ENCODE results near the gene ROBO3. TPM values are rescaled to one million over a fixed set of nuclear protein-coding genes. Genes with fewer than 3 reads are reported as not detected.

ROBO3 gene
- 10 to 100 TPM; 16.0 to 20.0 TPM for total RNA-seq
- long read RNA-seq, donor 1, partial matches to known transcripts: 3 of 5 reads
- long read RNA-seq, donor 1, other reads (novel, unspliced or antisense): 2 of 5 reads
- long read RNA-seq, donor 2, partial matches to known transcripts: 5 of 12 reads
- long read RNA-seq, donor 2, other reads (novel, unspliced or antisense): 7 of 12 reads

GRCh38 chr11:124865181-124865901 is at the start of gene ROBO3:
TSS of gene ROBO3 (plus strand) at chr11:124865432. CDS start at chr11:124865578, 146 bp downstream.
- peak; percentile 69 for DNase-seq (ENCODE audit: low spot score)
- intact Hi-C loops (cut with DNase I): loop anchor here in 1 of 2 donors (10.0 kb wide), 1 partner anchor 201 kb away; no protein-coding TSS in a partner anchor

DNA sequence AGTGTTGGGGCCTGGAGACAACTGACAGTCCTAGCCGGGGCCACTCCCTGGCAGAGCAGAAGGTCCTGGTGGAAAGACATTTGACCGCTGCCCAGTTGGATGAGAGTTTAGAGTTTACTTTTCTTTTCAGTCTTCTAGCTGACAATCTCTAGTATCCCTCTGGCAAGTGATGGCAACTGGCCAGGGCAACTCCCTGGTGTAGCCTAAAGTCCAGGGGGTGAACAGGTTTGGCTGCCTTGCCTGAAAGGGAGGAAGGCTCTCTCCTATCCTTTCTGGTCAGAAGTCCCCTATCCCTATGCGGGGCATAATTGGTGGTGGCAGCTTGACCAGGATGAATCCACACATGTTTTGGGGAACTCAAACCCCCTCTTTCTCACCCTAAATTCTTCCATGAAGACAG is 48.2 kb upstream of the ROBO3 start:
- intact Hi-C loops (cut with DNase I): no loop called here
- no peak for DNase-seq (ENCODE audit: low spot score)

- DNase-seq (ENCODE audit: low spot score): no peak
- intact Hi-C loops (cut with DNase I): loop anchor here in 1 of 2 donors (2.0 kb wide), 1 partner anchor 33 kb away; no protein-coding TSS in a partner anchor
These were observed 43.1 kb upstream of the ROBO3 start for GRCh38 chr11:124821995-124822730.

- intact Hi-C loops (cut with DNase I): loop anchor here in 1 of 2 donors (2.0 kb wide), 1 partner anchor 31 kb away; no protein-coding TSS in a partner anchor
- DNase-seq (ENCODE audit: low spot score): no peak
These were observed 41.5 kb upstream of the ROBO3 start for GRCh38 chr11:124823512-124824376.

- intact Hi-C loops (cut with DNase I): loop anchor here in 1 of 2 donors (1.0 kb wide), 1 partner anchor 19 kb away; no protein-coding TSS in a partner anchor
- DNase-seq (ENCODE audit: low spot score): no peak
These were observed 39.4 kb upstream of the ROBO3 start for GRCh38 chr11:124825876-124826275.

DNA sequence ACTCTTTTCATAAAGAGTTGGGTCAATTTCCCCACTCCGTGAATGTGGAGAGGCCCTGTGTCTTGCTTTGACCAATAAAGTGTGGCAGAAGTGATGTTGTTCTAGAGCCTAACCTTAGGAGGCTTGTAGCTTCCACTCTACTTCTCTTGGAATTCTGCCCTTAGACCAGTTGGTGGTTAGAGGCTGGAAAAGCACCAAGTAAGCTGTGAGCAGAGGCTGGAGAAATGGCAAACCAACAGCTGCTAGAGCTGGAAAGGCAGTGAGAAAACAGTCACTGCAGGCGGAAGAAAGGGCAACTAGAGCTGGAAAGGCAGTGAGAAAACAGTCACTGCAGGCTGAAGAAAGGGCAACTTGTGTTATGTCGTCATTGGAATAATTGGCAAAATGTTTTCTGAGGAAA is 35.2 kb upstream of the ROBO3 start:
- DNase-seq (ENCODE audit: low spot score): no peak
- intact Hi-C loops (cut with DNase I): loop anchor here in 1 of 2 donors (5.0 kb wide), 1 partner anchor 68 kb away; the partner anchor contains the start of gene ESAM

- intact Hi-C loops (cut with DNase I): loop anchor here in 1 of 2 donors (5.0 kb wide), 1 partner anchor 68 kb away; the partner anchor contains the start of gene ESAM
- no peak for DNase-seq (ENCODE audit: low spot score)
These were observed 34.5 kb upstream of the ROBO3 start for GRCh38 chr11:124830749-124831148.

DNA sequence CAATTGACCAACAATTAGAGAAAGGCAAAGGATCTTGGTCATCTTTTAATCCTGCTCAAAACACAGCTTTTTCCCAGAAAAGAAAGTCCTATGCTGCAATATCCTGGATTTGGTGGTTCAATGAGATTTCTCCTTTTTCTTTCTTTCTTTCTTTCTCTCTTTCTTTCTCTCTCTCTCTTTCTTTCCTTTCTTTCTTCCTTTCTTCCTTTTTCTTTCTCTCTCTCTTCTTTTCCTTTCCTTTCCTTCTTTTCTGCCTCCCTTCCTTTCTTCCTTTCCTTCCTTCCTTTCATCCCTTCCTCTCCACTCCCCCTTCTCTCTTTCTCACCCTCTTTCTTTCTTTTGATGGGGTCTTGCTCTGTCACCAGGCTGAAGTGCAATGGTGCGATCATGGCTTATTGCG is 33.3 kb upstream of the ROBO3 start:
- DNase-seq (ENCODE audit: low spot score): no peak
- intact Hi-C loops (cut with DNase I): loop anchor here (2.0 to 5.0 kb wide), 2 partner anchors 70 to 77 kb away; partner anchors contain the start of gene ESAM (in 1 of the 2)

DNA sequence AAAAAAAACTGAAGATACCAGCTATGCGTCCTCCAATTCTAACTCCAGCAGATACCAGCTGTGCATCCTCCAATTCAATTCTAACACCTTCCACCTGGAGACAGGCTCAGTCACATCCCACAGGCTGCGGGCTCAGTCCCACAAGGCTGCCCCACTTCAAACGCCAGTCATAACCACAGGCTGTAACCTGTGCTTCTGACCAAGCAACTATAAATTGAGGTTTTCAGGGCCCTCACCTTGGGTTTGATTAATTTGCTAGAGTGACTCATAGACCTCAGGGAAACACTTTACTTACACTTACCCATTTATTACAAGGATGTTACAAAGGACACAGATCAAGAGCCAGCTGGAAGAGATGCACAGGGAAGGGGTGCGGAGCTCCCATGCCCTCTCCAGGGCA is 32.7 kb upstream of the ROBO3 start:
- intact Hi-C loops (cut with DNase I): loop anchor here (2.0 to 5.0 kb wide), 2 partner anchors 70 to 78 kb away; partner anchors contain the start of gene ESAM (in 1 of the 2)
- DNase-seq (ENCODE audit: low spot score): no peak

DNA sequence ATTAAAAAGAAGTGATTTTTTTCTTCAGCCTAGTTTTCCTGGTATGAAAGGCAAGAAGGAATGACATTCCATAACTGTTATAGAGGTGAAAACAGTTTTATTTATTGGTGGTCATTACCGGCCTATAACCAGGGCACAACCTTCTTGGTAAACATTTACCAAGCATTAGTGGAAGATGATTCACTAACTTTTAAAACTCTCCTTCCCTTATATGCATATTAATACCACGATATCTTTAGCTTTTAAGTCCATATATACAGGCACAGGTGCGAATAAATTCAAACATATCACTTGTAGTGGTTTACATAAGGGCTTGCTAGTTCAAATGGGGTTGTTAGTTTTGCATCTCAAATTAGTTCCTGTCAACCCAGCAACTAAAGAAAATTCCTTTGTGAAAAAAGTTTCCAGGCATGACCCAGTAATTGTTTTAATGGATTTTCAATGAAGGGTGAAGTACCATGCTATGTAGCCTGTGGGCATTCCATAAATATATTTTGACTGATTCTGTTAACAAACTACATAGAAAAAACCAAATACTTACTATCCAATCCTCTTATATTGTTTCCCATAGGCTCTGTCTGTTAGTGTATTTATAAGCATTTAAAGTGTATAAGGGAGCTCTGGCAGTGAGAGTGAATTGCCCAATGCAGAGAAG is 30.6 kb upstream of the ROBO3 start:
- intact Hi-C loops (cut with DNase I): loop anchor here in 1 of 2 donors (5.0 kb wide), 2 partner anchors 72 to 162 kb away; partner anchors contain the start of genes ESAM, SIAE and SPA17
- no peak for DNase-seq (ENCODE audit: low spot score)

DNA sequence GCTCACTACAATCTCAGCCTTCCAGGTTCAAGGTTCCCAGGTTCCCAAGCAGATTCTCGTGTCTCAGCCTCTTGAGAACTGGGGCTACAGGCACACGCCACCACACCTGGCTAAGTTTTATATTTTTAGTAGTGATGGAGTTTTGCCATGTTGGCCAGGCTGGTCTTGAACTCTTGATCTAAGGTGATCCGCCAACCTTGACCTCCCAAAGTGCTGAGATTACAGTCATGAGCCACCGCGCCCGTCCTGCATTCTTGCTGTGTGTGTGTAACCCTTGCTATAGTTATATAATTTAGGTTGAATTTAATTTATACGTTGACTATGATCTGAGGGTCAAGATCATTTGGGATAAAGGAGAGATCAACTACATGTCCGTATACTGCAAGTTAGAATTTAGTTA is 29.3 kb upstream of the ROBO3 start:
- DNase-seq (ENCODE audit: low spot score): no peak
- intact Hi-C loops (cut with DNase I): loop anchor here in 1 of 2 donors (2.0 to 5.0 kb wide), 2 partner anchors 164 to 187 kb away; partner anchors contain the start of genes SIAE and SPA17

DNA sequence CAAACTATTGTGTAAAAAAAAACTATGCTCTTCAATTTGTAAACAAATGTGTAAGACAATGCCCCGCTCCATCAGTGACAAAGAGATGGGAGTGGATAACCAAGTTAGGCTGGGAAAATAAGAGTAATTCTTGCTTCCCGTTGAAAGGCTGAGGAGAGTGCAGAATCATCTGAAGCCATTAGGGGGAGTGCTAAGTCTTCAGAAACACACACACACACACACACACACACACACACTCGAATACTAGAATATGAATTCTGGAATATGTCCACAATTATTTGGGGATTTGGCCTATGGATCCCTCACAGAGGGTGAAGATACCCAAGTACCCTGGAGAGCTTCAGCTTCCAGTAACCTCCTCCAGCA is 27.8 kb upstream of the ROBO3 start:
- intact Hi-C loops (cut with DNase I): loop anchor here in 1 of 2 donors (2.0 to 5.0 kb wide), 2 partner anchors 165 to 189 kb away; partner anchors contain the start of genes SIAE and SPA17
- DNase-seq (ENCODE audit: low spot score): no peak

DNA sequence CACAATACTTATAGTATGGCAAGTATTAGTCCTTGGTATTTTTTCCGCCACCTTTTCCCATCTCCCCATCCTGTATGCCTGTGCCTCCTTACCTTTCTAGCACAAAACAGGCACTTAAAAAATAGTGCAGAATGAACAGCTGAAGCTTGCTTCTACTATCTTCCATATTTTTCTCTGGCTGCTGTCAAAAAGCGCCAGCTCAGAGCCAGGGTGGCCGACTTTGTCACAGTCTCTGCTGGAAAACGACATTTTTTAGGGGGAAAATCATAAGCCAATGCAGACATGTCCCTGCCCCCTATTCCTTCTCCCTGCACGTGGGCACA is 26.5 kb upstream of the ROBO3 start:
- no peak for DNase-seq (ENCODE audit: low spot score)
- intact Hi-C loops (cut with DNase I): loop anchor here (2.0 to 5.0 kb wide), 3 partner anchors 166 to 194 kb away; partner anchors contain the start of genes SIAE (in 1 of the 2) and SPA17 (in 1 of the 2)

DNA sequence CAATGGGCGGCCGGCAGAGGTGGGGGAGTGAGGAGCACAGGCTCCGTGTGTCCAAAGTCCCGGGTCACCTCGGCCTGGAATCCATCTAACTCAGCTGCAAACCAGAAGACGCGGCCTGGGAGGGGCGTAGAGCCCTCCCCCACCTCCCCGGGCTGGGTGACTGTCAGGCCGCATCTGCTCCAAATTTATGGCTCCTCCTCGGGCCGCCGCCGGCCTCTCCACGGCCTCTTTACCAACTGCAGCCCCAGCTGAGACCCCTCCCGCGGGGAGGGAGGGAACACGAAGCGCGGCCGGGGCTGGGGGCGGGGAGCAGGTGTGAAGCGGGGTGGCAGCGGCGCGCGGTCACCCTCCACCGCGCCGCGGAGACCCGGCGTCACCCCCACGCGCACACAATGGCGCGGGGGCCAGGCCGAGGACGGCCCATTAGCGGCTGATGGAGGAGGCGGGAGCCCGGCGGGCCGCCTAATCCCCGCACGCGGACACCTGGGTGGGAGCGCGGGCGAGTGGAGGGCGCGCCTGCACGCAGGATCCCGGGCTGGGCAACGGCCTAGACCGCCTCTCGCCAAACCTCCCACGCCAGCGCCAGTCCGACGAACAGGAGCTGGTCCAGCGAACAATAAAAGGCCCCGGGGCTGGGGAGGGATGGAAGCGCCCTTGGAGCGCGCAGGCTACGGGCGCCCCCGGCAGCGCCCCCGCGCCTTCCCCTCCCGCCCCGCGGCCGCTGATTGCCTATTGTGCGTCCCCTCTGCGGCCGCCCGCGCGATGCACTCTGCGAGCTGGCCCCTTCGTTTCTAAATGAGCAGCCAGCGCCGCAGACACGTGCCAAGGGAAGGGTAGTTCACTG is 25.9 kb upstream of the ROBO3 start:
- intact Hi-C loops (cut with DNase I): loop anchor here (2.0 to 5.0 kb wide), 3 partner anchors 167 to 195 kb away; partner anchors contain the start of genes SIAE (in 1 of the 2) and SPA17 (in 1 of the 2)
- no peak for DNase-seq (ENCODE audit: low spot score)

DNA sequence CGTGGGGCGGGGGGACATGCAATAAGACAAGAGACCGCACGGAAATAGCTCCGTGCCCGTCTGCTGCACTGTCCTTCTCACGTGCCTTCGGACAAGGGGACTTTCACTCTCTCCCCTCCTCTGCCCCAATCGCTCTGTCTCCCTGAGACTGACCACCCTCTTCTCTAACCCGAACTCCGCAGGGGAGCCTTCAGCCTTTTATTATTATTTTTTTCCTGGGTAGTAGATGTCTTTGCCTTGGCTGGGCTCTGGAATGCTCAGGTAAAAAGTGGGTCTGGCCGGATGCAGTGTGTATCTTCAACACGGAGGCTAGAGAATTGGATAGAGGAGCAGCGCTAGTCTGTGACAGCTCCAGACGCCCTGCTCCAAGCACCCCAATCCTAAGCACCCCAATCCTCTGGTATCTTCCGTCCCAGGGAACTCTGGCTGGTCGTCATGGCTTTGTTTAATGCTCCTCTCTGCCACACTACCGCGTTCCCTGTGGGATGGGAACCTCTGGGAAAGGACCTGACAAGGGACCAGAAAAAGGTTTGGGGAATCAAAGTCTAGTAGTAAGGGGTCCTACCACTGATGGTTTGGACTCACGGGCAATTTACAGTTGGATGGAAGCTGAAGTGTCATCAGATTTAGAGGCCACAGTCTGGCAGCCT is 25.1 kb upstream of the ROBO3 start:
- no peak for DNase-seq (ENCODE audit: low spot score)
- intact Hi-C loops (cut with DNase I): loop anchor here (2.0 to 5.0 kb wide), 4 partner anchors 168 to 1233 kb away; partner anchors contain the start of genes SIAE (in 1 of the 2) and SPA17 (in 1 of the 2)

GRCh38 chr11:124840666-124841065 is 24.6 kb upstream of the ROBO3 start:
- DNase-seq (ENCODE audit: low spot score): no peak
- intact Hi-C loops (cut with DNase I): loop anchor here in 1 of 2 donors (5.0 kb wide), 1 partner anchor 1233 kb away; no protein-coding TSS in a partner anchor
